Keratinocyte (primary cell): ENCODE measurements around the gene DNMT3A. TPM values are rescaled to one million over a fixed set of nuclear protein-coding genes. Genes with fewer than 3 reads are reported as not detected.

Experiments
- DNase-seq: peaks from one replicate; pipeline ENCODE4 v3.0.0-alpha.2; 2011; ENCODE audit warnings: low read depth, missing footprints, low spot score
- FAIRE-seq: peaks from 2 replicates; lab custom pipeline; 2011; peaks lifted over from hg19 to GRCh38; lab: Jason Lieb, UNC
- H2AFZ ChIP-seq: 2 replicates; pipeline ENCODE4 v1.6.0; 2012; ENCODE audit warnings: low read length, control low read depth, inconsistent platforms; ENCODE audit not compliant: control insufficient read depth
- H3K27ac ChIP-seq: 2 replicates; pipeline ENCODE4 v1.5.1; 2011; ENCODE audit warnings: low read length; ENCODE audit not compliant: control insufficient read depth, insufficient read depth
- H3K27me3 ChIP-seq: 3 replicates; pipeline ENCODE4 v1.6.0; 2011; ENCODE audit warnings: low read length; ENCODE audit not compliant: control insufficient read depth, insufficient read depth; ENCODE audit errors: extremely low read depth
- H3K36me3 ChIP-seq, 2 experiments: 2 replicates in 1 of 2; 3 replicates in 1 of 2; pipeline ENCODE4 v1.5.1; 2011; ENCODE audit warnings: low read length in 2 of 2, mild to moderate bottlenecking in 1 of 2; ENCODE audit not compliant: control insufficient read depth in 2 of 2, insufficient read depth in 2 of 2; ENCODE audit errors: extremely low read depth in 1 of 2
- H3K4me1 ChIP-seq: 3 replicates; pipeline ENCODE4 v1.5.1; 2011; ENCODE audit warnings: low read length; ENCODE audit not compliant: control insufficient read depth, insufficient read depth; ENCODE audit errors: extremely low read depth
- H3K4me2 ChIP-seq: 3 replicates; pipeline ENCODE4 v1.6.0; 2011; ENCODE audit warnings: low read depth, low read length; ENCODE audit not compliant: control insufficient read depth, insufficient read depth; ENCODE audit errors: extremely low read depth
- H3K4me3 ChIP-seq, 3 experiments: fragments of 200-600 bp in 1 of 3; sonication (generic) in 1 of 3; 2 replicates in 2 of 3; 3 replicates in 1 of 3; pipeline ENCODE4 v1.5.1; 2011 to 2016; ENCODE audit warnings: low read length in 3 of 3, mild to moderate bottlenecking in 3 of 3, control low read depth in 2 of 3, inconsistent platforms in 1 of 3, low read depth in 1 of 3, mixed read lengths in 1 of 3, mixed run types in 1 of 3, moderate library complexity in 1 of 3; ENCODE audit not compliant: control insufficient read depth in 2 of 3, insufficient read depth in 2 of 3; ENCODE audit errors: extremely low read depth in 1 of 3
- H3K79me2 ChIP-seq: 2 replicates; pipeline ENCODE4 v1.6.0; 2012; ENCODE audit warnings: low read length; ENCODE audit not compliant: control insufficient read depth, insufficient read depth
- H3K9ac ChIP-seq: 3 replicates; pipeline ENCODE4 v1.6.0; 2011; ENCODE audit warnings: low read length; ENCODE audit not compliant: control insufficient read depth, insufficient read depth; ENCODE audit errors: extremely low read depth
- H3K9me1 ChIP-seq: 3 replicates; pipeline ENCODE4 v1.6.0; 2011; ENCODE audit warnings: low read length; ENCODE audit not compliant: control insufficient read depth, insufficient read depth; ENCODE audit errors: extremely low read depth
- H3K9me3 ChIP-seq: 2 replicates; pipeline ENCODE4 v1.5.1; 2012; ENCODE audit warnings: low read depth, low read length; ENCODE audit not compliant: control insufficient read depth
- H4K20me1 ChIP-seq: 3 replicates; pipeline ENCODE4 v1.6.0; 2011; ENCODE audit warnings: low read length; ENCODE audit not compliant: control insufficient read depth, insufficient read depth; ENCODE audit errors: extremely low read depth
- EZH2 ChIP-seq: IDR thresholded peaks from one replicate; pipeline ENCODE4 v1.6.1; 2012; ENCODE audit warnings: inconsistent platforms, mild to moderate bottlenecking, low read length, moderate library complexity
- dilution Hi-C: fragments of 300-500 bp; cut with MboI; formaldehyde crosslinking; loops from one replicate; pipeline ENCODE4 v1.7.0; 2020; ENCODE audit warnings: low sequenced_read_pairs; ENCODE audit not compliant: extremely low pct_ligation_motif_present
- polyA plus RNA-seq, 5 experiments: library from polyadenylated mRNA; depleted of rRNA in 3 of 5; stranded (reverse) in 3 of 5; stranded (forward) in 1 of 5; unstranded in 1 of 5; fragments of >200 nt; gene quantifications; 1 replicate in 1 of 5; 2 replicates in 3 of 5; 3 replicates in 1 of 5; pipeline versions ENCODE4 v1.2.1 to v1.2.3, GENCODE V29; 2011 to 2012; ENCODE audit warnings: missing spikeins in 2 of 5, low read depth in 1 of 5, low replicate concordance in 1 of 5
- TF ChIP-seq, protein P1 (sequence below), 3 experiments: IDR thresholded peaks in 1 of 3; conservative IDR thresholded peaks in 1 of 3; optimal IDR thresholded peaks in 1 of 3; 2 replicates in 2 of 3; 3 replicates in 1 of 3; pipeline versions ENCODE3 to v1.5.1; 2011; ENCODE audit warnings: low read length in 3 of 3, mild to moderate bottlenecking in 3 of 3, moderate library complexity in 2 of 3, control low read depth in 1 of 3, inconsistent platforms in 1 of 3; ENCODE audit not compliant: insufficient read depth in 2 of 3; ENCODE audit errors: extremely low read depth in 1 of 3

The DNMT3A gene
- polyA plus RNA-seq, 1 donor (not counting 4 experiments of a cell fraction or from before 2014, with no cell fraction given), result 1.5 TPM

DNA sequence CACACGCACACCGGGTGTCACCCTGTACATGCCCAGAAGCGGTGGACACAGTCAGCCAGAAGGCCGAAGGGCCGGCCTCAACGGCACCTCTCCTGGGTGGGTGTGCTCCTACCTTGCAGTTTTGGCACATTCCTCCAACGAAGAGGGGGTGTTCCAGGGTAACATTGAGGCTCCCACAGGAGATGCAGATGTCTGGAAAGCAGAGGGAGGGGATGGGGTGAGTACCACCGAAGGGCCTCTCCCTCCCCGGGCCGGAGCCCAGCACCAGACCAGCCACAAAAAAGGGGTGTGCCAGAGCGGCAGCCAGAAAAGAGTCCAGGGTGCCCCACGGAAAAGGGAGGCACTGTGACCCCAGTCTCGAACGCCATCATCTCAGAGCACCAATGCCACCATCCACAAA lies 96.6 kb downstream of the DNMT3A start:
- Histone ChIP-seq H3K4me3 (no peak overlapping the region), H2AFZ (no peak overlapping the region), H3K27me3 (no peaks in the 10 kb centered on the region), H3K4me1 (no peaks in the 10 kb centered on the region), H3K9me3 (no peaks in the 10 kb centered on the region), H3K9me1 (no peaks in the 10 kb centered on the region), H3K27ac (no peak overlapping the region), H3K79me2 (no peaks in the 10 kb centered on the region), H3K4me2 (no peak overlapping the region), H4K20me1 (no peaks in the 10 kb centered on the region), H3K36me3 (peaks cover 13 to 25% of the 10 kb centered on the region in 2 experiments), H3K9ac (no peak overlapping the region)
- FAIRE-seq (no peak), DNase-seq (no peak)
- no peak for TF ChIP-seq EZH2
- TF ChIP-seq, protein P1, sequence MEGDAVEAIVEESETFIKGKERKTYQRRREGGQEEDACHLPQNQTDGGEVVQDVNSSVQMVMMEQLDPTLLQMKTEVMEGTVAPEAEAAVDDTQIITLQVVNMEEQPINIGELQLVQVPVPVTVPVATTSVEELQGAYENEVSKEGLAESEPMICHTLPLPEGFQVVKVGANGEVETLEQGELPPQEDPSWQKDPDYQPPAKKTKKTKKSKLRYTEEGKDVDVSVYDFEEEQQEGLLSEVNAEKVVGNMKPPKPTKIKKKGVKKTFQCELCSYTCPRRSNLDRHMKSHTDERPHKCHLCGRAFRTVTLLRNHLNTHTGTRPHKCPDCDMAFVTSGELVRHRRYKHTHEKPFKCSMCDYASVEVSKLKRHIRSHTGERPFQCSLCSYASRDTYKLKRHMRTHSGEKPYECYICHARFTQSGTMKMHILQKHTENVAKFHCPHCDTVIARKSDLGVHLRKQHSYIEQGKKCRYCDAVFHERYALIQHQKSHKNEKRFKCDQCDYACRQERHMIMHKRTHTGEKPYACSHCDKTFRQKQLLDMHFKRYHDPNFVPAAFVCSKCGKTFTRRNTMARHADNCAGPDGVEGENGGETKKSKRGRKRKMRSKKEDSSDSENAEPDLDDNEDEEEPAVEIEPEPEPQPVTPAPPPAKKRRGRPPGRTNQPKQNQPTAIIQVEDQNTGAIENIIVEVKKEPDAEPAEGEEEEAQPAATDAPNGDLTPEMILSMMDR (optimal IDR thresholded peaks at IDR 0.05 in 1 of 3, IDR thresholded peaks at IDR 0.05 in 1 of 3, conservative IDR thresholded peaks at IDR 0.05 in 1 of 3; ENCODE audit: extremely low read depth in 1 of 3, insufficient read depth in 2 of 3, low read length in 3 of 3), result no peak
- dilution Hi-C loops, result no loop called here

DNA sequence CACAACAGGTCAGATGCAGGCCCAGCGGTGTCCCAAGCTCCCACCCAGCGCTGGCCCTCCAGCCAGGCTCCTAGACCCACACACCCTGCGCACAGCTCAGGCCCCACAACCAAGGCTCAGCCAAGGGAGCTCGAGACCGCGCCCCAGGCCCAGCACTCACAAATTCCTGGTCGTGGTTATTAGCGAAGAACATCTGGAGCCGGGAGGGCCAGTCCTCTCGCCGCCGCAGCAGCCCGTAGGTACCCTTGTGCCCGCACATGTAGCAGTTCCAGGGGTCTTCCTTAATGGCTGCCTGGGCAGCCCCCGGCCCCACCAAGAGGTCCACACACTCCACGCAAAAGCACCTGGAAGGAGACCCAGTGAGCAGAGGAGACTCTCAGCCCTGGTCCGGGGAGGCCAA lies 97.7 kb downstream of the DNMT3A start:
- H3K4me3 ChIP-seq, result no peak overlapping the region
- no peaks in the 10 kb centered on the region for H3K9me3 ChIP-seq
- H3K79me2 ChIP-seq, result no peaks in the 10 kb centered on the region
- H3K36me3 ChIP-seq, result peaks cover 13 to 25% of the 10 kb centered on the region in 2 experiments
- TF ChIP-seq EZH2, result no peak
- TF ChIP-seq, protein P1 (optimal IDR thresholded peaks at IDR 0.05 in 1 of 3, IDR thresholded peaks at IDR 0.05 in 1 of 3, conservative IDR thresholded peaks at IDR 0.05 in 1 of 3; ENCODE audit: extremely low read depth in 1 of 3, insufficient read depth in 2 of 3, low read length in 3 of 3), result no peak
- H3K27me3 ChIP-seq, result no peaks in the 10 kb centered on the region
- no peak for FAIRE-seq
- DNase-seq, result no peak
- dilution Hi-C loops, result no loop called here
- no peaks in the 10 kb centered on the region for H3K9me1 ChIP-seq
- no peak overlapping the region for H3K9ac ChIP-seq
- H2AFZ ChIP-seq, result no peak overlapping the region
- no peak overlapping the region for H3K27ac ChIP-seq
- H3K4me2 ChIP-seq, result no peak overlapping the region
- no peaks in the 10 kb centered on the region for H3K4me1 ChIP-seq
- H4K20me1 ChIP-seq, result no peaks in the 10 kb centered on the region
